GM21825 (cell line): ENCODE results near the gene LONRF2.
"Not testable (repeated sequence)": the region's sequence is repeated elsewhere in the genome, so short reads cannot be mapped to it uniquely, and the experiment has no call there.

Experiments used
- ATAC-seq: cut with Tn5 transposase; IDR thresholded peaks from one replicate; pipeline ENCODE4 v1.9.1; 2021; ENCODE audit warnings: mild to moderate bottlenecking, moderate library complexity; ENCODE audit not compliant: unreplicated experiment

LONRF2 gene

DNA sequence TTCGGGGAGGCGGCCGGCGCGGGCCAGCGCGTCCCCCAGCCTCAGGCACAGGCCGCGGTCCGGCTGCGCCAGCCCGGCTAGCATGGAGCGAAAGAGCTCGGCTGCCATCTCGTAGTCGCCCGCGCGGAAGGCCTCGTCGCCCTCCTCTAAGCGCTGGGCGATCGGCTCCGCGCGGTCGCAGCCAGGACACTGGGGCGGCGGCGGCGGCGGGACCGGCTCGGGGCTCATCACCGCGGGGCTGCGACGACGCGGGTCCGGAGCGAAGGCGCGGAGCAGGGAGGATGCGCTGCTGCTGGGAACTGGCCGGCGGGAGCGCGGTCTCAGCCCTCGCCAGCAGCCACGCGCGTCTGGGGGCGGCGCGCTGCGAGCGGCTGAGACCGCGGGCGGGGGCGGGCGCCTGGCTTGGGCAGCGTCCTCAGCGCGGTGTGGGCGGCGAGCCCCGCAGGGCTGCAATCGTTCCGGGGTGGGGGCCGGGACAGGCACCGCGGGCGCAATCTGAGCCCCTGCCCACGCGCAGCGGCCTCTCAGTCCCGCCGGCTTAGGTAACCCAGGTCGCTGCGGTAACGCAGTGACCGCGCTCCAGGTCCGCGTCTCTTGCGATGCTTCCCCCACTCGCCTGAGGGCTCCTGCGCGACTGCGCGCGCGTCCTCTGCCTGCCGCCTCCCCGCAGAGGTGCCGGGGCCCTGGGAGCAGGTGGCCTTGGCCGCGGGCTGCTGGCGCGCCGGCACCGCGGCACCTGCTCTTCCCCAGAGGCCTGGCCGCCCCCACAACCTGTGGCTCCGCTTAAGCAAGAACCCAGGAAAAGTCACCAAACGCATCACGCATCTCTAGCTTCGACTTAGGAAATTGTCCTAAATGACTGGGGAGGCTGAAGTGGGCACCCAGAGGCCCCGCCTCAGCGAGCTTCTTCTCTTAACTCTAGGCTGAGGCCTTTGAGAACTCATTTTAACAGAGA, at the start of gene LONRF2:
TSS of gene LONRF2 (minus strand) at position 636 of the 955 bp plus-strand sequence. CDS start at position 228, 408 bp downstream.
- no peak for ATAC-seq

DNA sequence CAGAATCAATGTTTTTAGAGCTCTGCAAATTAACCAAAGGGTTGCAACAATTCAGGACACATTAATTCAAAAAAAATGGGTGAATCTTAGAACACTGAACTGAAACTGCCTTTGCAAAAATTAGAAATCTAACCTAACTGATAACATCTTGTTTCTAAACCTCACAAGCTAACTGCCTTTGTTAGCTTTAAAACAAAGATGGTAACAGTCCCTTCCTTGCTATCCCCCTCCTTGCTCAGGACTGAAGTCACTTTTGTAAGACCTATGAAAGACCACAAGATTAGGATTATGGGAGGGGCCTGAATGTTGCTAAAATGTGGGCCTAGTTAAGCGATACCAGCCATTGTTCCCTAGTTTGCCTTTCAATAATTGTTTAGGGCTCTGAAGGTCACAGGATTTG, 44.9 kb upstream of the LONRF2 start:
- ATAC-seq = no peak

DNA sequence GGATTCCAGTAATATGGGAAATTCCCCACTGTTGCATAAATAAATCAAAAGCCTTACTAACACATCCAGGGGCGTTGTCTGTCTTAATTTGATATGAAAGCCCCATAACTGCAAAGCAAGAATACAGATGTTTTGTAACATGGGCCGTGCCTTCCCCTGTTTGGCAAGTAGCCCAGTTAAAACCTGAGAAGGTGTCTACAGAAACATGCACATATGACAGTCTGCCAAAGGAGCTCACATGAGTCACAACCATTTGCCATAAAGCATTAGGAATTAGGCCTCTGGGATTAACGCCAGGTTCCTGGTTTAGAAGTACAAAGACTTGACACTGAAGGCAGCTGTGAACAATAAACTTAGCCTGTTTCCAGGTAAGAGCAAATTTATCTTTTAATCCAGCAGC, 43.1 kb upstream of the LONRF2 start:
- no peak for ATAC-seq

GRCh38 chr2:100362269-100362668, 40.0 kb upstream of the LONRF2 start:
- ATAC-seq = not testable (repeated sequence)

- no peak for ATAC-seq
These were observed 37.3 kb upstream of the LONRF2 start for GRCh38 chr2:100359576-100359975.

DNA sequence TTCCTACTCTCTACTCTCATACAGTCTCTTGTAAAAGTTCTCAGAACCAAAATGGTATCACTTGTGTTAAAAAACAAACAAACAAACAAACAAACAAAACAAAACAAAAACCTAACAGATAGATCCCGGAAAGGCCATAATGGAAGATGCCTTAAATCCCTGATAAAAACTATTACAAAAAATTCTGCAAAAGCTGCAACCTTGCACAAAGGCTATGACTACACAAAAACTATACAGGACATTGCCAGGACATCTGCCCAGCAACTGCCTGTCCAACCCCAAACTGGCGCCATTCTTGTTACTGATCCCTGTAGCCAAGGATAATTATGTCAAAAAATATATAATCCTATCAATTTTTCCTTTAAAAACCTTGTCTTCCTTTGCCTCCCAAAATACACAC, 36.3 kb upstream of the LONRF2 start:
- no peak for ATAC-seq

DNA sequence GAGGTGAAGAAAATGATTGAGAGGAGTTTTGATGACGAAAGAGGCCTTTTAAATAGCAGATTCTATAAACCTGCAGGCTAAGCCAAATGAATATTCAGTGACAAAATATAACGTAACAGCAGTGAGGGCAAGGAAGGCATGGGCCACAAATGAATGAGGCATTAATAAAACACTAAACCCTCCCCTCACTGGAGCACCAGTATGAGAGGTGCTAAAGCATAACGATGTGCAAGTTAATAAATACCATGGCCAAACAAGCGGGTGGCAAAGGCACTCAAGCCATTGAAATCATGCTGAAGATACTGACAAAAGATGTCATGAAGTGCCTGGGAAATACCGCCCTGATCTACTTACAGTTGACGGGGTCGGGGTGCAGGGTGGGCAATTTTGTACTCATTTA, 30.2 kb upstream of the LONRF2 start:
- no peak for ATAC-seq

- ATAC-seq = no peak
These were observed 28.4 kb upstream of the LONRF2 start for GRCh38 chr2:100350661-100351185.

DNA sequence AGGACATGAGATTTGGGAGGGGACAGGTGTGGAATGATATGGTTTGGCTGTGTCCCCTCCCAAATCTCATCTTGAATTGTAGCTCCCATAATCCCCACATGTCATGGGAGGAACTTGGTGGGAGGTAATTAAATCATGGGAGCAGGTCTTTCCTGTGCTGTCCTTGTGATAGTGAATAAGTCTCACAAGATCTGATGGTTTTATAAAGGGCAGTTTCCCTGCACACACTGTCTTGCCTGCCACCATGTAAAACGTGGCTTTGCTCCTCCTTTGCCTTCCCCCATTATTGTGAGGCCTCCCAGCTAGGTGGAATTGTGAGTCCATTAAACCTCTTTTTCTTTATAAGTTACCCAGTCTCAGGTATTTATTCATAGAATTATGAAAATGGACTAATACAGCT, 22.8 kb upstream of the LONRF2 start:
- not testable (repeated sequence) for ATAC-seq

GRCh38 chr2:100344433-100344832, 22.1 kb upstream of the LONRF2 start:
- ATAC-seq = no peak

DNA sequence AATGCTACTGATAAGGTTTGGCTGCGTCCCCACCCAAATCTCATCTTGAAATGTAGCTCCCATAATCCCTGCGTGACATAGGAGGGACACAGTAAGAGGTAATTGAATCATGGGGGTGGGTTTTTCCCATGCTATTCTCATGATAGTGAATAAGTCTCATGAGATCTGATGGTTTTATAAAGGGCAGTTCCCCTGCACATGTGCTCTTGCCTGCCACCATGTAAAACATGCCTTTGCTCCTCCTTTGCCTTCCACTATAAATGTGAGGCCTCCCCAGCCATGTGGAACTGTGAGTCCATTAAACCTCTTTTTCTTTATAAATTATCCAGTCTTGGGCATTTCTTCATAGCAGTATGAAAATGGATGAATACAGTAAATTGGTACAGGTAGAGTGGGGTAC, 20.2 kb upstream of the LONRF2 start:
- ATAC-seq = not testable (repeated sequence)

DNA sequence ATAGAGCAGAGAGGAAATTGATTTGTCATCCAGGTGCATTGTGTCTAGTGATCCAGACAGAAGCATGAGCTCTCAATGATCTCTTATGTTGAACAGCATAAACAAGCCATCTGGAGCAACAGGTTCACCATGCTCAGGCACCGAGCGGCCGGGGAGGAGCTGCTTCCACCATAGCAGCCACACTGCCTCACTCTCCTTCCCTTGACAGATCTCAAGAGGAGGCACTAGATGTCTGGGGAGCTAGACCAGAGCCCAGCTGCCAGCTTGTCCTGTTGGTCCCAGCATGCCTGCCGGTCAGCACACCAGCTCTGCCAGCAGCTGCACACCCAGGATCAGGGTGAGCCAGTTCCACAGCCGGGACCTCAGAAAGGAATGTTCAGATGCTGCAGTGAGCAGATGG, 17.5 kb upstream of the LONRF2 start:
- ATAC-seq = no peak

GRCh38 chr2:100334929-100335328, 12.6 kb upstream of the LONRF2 start:
- ATAC-seq = no peak

DNA sequence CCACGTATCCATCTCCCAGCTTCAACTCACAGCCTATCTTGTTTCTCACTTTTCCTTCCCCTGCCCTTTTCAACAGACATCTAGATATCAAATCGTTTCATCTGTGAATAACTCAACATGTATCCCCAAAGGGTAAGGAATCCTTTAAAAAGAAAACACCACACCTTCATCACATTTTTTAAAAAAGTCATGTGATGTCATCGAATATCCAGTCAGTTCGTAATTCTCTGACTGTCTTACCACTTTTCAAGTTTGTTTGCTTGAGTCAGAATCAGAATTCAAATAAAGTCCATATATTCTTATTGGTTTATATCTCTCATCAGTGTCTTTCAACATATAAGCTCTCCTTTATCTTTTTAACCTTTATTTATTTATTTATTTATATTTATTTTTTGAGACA, 5.4 kb upstream of the LONRF2 start:
- ATAC-seq = no peak

GRCh38 chr2:100321179-100321865, 979 bp downstream of the LONRF2 start:
- ATAC-seq = no peak

DNA sequence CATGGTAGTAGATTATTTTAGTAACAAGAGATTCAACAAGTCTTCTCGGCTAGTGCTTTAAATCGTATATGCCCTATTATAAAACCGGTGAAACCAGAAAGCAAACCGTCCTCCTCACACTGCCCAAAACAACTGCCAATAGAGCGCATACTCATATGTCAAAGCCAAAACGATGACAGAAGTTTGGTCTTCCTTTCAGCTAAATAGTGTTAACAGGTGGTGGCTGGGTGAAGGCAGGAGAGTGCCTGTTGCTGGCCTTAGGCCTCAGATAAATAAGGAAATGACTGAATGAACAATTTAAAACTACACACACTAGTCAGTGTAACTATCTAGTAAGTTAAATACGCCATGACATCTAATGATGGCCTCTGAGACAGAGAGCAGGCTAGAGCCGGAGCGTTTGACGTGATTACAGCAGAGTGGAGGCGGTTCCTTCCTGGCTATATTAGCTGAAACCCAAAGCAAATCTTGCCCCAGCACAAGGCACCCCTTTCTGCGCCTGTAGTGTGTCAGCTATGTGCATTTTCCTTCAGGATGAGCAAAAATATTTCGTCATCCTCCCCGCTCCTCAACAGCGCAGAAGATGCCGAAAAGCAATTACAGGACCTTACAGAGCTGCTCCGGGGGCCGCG, 1.6 kb downstream of the LONRF2 start:
- no peak for ATAC-seq

- ATAC-seq = no peak
These were observed 4.7 kb downstream of the LONRF2 start for GRCh38 chr2:100317634-100318033.

DNA sequence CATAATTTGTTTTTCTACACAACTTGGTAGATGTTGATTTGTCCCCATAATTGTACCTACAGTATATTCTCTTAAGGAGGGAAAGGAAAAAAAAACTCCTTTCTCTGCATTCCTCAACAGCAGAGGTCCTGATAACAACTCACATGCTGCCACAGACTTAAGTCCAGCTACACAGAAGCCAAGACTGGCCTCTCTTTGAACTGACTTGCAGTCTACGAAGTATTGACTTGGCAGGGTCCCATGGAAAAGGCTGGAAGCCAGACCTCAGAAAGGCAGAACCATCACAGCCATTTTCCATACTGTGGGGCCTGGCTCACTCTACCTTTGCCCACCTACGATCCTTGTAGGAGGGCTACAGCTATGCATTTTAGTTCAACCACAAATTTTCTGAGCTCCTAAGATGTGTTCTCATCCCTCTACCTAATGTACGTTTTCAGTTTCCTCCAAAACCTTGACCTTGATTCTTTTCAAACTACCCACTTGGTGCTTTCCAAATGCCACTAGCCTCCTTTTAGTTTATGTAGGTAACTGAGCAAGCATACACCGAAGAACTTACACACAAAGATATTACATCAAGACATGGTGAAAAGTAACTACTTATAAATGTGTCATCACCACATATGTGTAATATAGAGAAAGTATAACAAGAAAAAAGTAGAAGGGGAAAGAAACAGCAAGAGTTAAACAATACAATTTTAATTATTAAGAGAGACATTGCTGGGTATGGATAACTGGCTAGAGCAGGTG, 12.2 kb downstream of the LONRF2 start:
- no peak for ATAC-seq

DNA sequence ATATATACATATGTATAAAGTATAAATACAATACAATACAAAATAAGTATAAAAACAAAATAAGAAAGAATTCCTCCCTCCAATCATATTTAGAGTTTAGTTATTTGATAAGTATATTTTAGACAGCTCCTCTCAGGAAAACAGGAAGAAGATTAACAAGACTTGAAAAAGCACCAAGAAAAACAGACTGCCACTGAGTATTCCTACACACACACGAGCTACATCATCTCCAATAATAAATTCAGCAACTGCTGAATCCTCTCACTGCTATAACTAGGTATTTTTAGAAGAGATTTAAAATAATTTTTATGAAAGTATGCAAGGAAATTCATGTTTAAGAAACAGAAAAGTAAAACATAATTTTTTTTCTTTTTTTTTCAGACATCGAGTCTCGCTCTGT, 13.0 kb downstream of the LONRF2 start:
- no peak for ATAC-seq

DNA sequence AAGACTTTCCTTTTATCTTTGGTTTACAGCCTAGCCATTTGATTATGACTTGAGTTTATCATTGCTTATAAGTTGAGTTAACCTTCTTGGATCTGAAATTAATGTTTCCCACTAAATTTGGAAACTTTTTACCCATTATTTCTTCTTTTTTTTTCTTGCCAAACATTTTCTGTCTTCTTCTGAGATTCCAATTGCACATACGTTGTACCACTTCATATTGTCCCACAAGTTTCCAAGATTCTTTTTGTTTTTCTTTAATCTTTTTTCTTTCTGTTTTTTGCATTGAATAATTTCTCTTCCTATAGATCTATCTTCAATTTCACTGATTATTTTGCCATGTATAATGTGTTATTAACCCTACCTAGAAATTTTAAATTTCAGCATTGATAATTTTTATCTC, 18.6 kb downstream of the LONRF2 start:
- no peak for ATAC-seq

DNA sequence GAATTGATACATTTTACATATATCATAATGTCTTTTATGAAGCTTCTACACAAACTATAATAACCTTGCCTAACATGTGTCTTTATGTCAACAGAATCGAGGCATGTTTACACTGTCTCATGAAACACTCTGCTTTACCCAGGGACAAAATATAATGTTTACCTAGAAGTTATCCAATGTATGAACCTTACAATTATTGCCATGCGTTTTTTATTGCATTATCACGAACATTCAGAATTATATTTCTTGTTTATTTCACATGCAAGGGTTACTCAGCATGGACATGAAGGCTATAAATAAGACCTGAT, 19.8 kb downstream of the LONRF2 start:
- no peak for ATAC-seq
